Keratinocyte (primary cell): ENCODE data around the gene FAM3A. TPM values are rescaled to one million over a fixed set of nuclear protein-coding genes. Genes with fewer than 3 reads are reported as not detected.

Source experiments
- DNase-seq: peaks from one replicate; pipeline ENCODE4 v3.0.0-alpha.2; 2011; ENCODE audit warnings: low read depth, missing footprints, low spot score
- FAIRE-seq: peaks from 2 replicates; lab custom pipeline; 2011; peaks lifted over from hg19 to GRCh38; lab: Jason Lieb, UNC
- H2AFZ ChIP-seq: 2 replicates; pipeline ENCODE4 v1.6.0; 2012; ENCODE audit warnings: low read length, control low read depth, inconsistent platforms; ENCODE audit not compliant: control insufficient read depth
- H3K27ac ChIP-seq: 2 replicates; pipeline ENCODE4 v1.5.1; 2011; ENCODE audit warnings: low read length; ENCODE audit not compliant: control insufficient read depth, insufficient read depth
- H3K27me3 ChIP-seq: 3 replicates; pipeline ENCODE4 v1.6.0; 2011; ENCODE audit warnings: low read length; ENCODE audit not compliant: control insufficient read depth, insufficient read depth; ENCODE audit errors: extremely low read depth
- H3K36me3 ChIP-seq, 2 experiments: 2 replicates in 1 of 2; 3 replicates in 1 of 2; pipeline ENCODE4 v1.5.1; 2011; ENCODE audit warnings: low read length in 2 of 2, mild to moderate bottlenecking in 1 of 2; ENCODE audit not compliant: control insufficient read depth in 2 of 2, insufficient read depth in 2 of 2; ENCODE audit errors: extremely low read depth in 1 of 2
- H3K4me1 ChIP-seq: 3 replicates; pipeline ENCODE4 v1.5.1; 2011; ENCODE audit warnings: low read length; ENCODE audit not compliant: control insufficient read depth, insufficient read depth; ENCODE audit errors: extremely low read depth
- H3K4me2 ChIP-seq: 3 replicates; pipeline ENCODE4 v1.6.0; 2011; ENCODE audit warnings: low read depth, low read length; ENCODE audit not compliant: control insufficient read depth, insufficient read depth; ENCODE audit errors: extremely low read depth
- H3K4me3 ChIP-seq, 3 experiments: fragments of 200-600 bp in 1 of 3; sonication (generic) in 1 of 3; 2 replicates in 2 of 3; 3 replicates in 1 of 3; pipeline ENCODE4 v1.5.1; 2011 to 2016; ENCODE audit warnings: low read length in 3 of 3, mild to moderate bottlenecking in 3 of 3, control low read depth in 2 of 3, inconsistent platforms in 1 of 3, low read depth in 1 of 3, mixed read lengths in 1 of 3, mixed run types in 1 of 3, moderate library complexity in 1 of 3; ENCODE audit not compliant: control insufficient read depth in 2 of 3, insufficient read depth in 2 of 3; ENCODE audit errors: extremely low read depth in 1 of 3
- H3K79me2 ChIP-seq: 2 replicates; pipeline ENCODE4 v1.6.0; 2012; ENCODE audit warnings: low read length; ENCODE audit not compliant: control insufficient read depth, insufficient read depth
- H3K9ac ChIP-seq: 3 replicates; pipeline ENCODE4 v1.6.0; 2011; ENCODE audit warnings: low read length; ENCODE audit not compliant: control insufficient read depth, insufficient read depth; ENCODE audit errors: extremely low read depth
- H3K9me1 ChIP-seq: 3 replicates; pipeline ENCODE4 v1.6.0; 2011; ENCODE audit warnings: low read length; ENCODE audit not compliant: control insufficient read depth, insufficient read depth; ENCODE audit errors: extremely low read depth
- H3K9me3 ChIP-seq: 2 replicates; pipeline ENCODE4 v1.5.1; 2012; ENCODE audit warnings: low read depth, low read length; ENCODE audit not compliant: control insufficient read depth
- H4K20me1 ChIP-seq: 3 replicates; pipeline ENCODE4 v1.6.0; 2011; ENCODE audit warnings: low read length; ENCODE audit not compliant: control insufficient read depth, insufficient read depth; ENCODE audit errors: extremely low read depth
- CTCF ChIP-seq, 3 experiments: IDR thresholded peaks in 1 of 3; conservative IDR thresholded peaks in 1 of 3; optimal IDR thresholded peaks in 1 of 3; 2 replicates in 2 of 3; 3 replicates in 1 of 3; pipeline versions ENCODE3 to v1.5.1; 2011; ENCODE audit warnings: low read length in 3 of 3, mild to moderate bottlenecking in 3 of 3, moderate library complexity in 2 of 3, control low read depth in 1 of 3, inconsistent platforms in 1 of 3; ENCODE audit not compliant: insufficient read depth in 2 of 3; ENCODE audit errors: extremely low read depth in 1 of 3
- EZH2 ChIP-seq: IDR thresholded peaks from one replicate; pipeline ENCODE4 v1.6.1; 2012; ENCODE audit warnings: inconsistent platforms, mild to moderate bottlenecking, low read length, moderate library complexity
- dilution Hi-C: fragments of 300-500 bp; cut with MboI; formaldehyde crosslinking; loops from one replicate; pipeline ENCODE4 v1.7.0; 2020; ENCODE audit warnings: low sequenced_read_pairs; ENCODE audit not compliant: extremely low pct_ligation_motif_present
- polyA plus RNA-seq, 5 experiments: library from polyadenylated mRNA; depleted of rRNA in 3 of 5; stranded (reverse) in 3 of 5; stranded (forward) in 1 of 5; unstranded in 1 of 5; fragments of >200 nt; gene quantifications; 1 replicate in 1 of 5; 2 replicates in 3 of 5; 3 replicates in 1 of 5; pipeline versions ENCODE4 v1.2.1 to v1.2.3, GENCODE V29; 2011 to 2012; ENCODE audit warnings: missing spikeins in 2 of 5, low read depth in 1 of 5, low replicate concordance in 1 of 5

The FAM3A gene
- polyA plus RNA-seq, 1 donor (not counting 4 experiments of a cell fraction or from before 2014, with no cell fraction given): 15.8 TPM

- dilution Hi-C loops: no loop called here
- Histone ChIP-seq H3K36me3 (no peaks in the 10 kb centered on the region), H3K27ac (peak overlapping the region; percentile 61), H3K4me2 (peak overlapping the region; percentile 85), H3K79me2 (peaks cover 6% of the 10 kb centered on the region), H3K9me1 (no peaks in the 10 kb centered on the region), H3K9me3 (no peaks in the 10 kb centered on the region), H3K27me3 (no peaks in the 10 kb centered on the region), H3K4me1 (peaks cover 2% of the 10 kb centered on the region), H2AFZ (peak overlapping the region; percentile 19), H3K4me3 (peak overlapping the region; percentile 64 to 69 (median 68)), H3K9ac (peak overlapping the region; percentile 80), H4K20me1 (no peaks in the 10 kb centered on the region)
- DNase-seq (no peak), FAIRE-seq (no peak)
- TF ChIP-seq EZH2 (no peak), CTCF (optimal IDR thresholded peaks at IDR 0.05 in 1 of 3, IDR thresholded peaks at IDR 0.05 in 1 of 3, conservative IDR thresholded peaks at IDR 0.05 in 1 of 3; ENCODE audit: extremely low read depth in 1 of 3, insufficient read depth in 2 of 3, low read length in 3 of 3) (no peak)
These were observed 704 bp downstream of the FAM3A start for GRCh38 chrX:154515090-154515965.

- dilution Hi-C loops: no loop called here
- Histone ChIP-seq H3K27ac (no peak overlapping the region), H3K9me3 (no peaks in the 10 kb centered on the region), H3K9me1 (no peaks in the 10 kb centered on the region), H3K4me1 (peaks cover 2% of the 10 kb centered on the region), H3K4me3 (no peak overlapping the region), H3K79me2 (peaks cover 6% of the 10 kb centered on the region), H2AFZ (no peak overlapping the region), H3K36me3 (no peaks in the 10 kb centered on the region), H4K20me1 (no peaks in the 10 kb centered on the region), H3K9ac (no peak overlapping the region), H3K27me3 (no peaks in the 10 kb centered on the region), H3K4me2 (no peak overlapping the region)
- DNase-seq (no peak), FAIRE-seq (no peak)
- TF ChIP-seq EZH2: no peak
- TF ChIP-seq CTCF (optimal IDR thresholded peaks at IDR 0.05 in 1 of 3, IDR thresholded peaks at IDR 0.05 in 1 of 3, conservative IDR thresholded peaks at IDR 0.05 in 1 of 3; ENCODE audit: extremely low read depth in 1 of 3, insufficient read depth in 2 of 3, low read length in 3 of 3): no peak
These were observed 2.3 kb downstream of the FAM3A start for GRCh38 chrX:154513716-154514115.
